ENCODE measurements around the gene CARD9. TPM values are rescaled to one million over a fixed set of nuclear protein-coding genes. Genes with fewer than 3 reads are reported as not detected.

CARD9 gene
- total and polyA plus RNA-seq, 2 of the 4 experiments (the other 2 are of a cell fraction) = 0.36 to 1.9 TPM

- peak overlapping the region in 1 of 2 experiments; percentile 76; a peak in 1 of 4 replicates for H4K8ac ChIP-seq (ENCODE audit: low read depth in 2 of 2, low read length in 2 of 2)
- 1% methylated on average over 30 of the region's 71 CpGs; no CpG with 5 or more reads in 1 of the 2 experiments for WGBS, 2 experiments (ENCODE audit: extremely low coverage in 2 of 2, insufficient read length in 1 of 2)
- peaks cover 12% of the 10 kb centered on the region for H3K4me1 ChIP-seq (ENCODE audit: control insufficient read depth, insufficient read depth, low read length)
- dilution Hi-C loops (cut with HindIII; ENCODE audit: low sequenced_read_pairs, unreplicated experiment) (no loop called here), in situ Hi-C loops (cut with MboI; ENCODE audit: low sequenced_read_pairs) (no loop called here), intact Hi-C loops (cut with micrococcal nuclease) (no loop called here)
- no TSS peak for BruUV-seq (replicated peaks)
- CTCF ChIA-PET = interaction anchor here (0.8 to 1.0 kb wide), 2 partner anchors 46 to 97 kb away, joined by 3 to 5 read pairs; partner anchors contain the start of gene DNLZ
- peak overlapping the region; percentile 98 for H2AK9ac ChIP-seq (replicated peaks; ENCODE audit: low read depth, low read length, poor library complexity)
- H2BK120ac ChIP-seq (ENCODE audit: low read depth, low read length) = no peak overlapping the region
- ATAC-seq (ENCODE audit: low read depth) = peak; percentile 58
- H3K27ac ChIP-seq (ENCODE audit: insufficient read depth, low read length) = peak overlapping the region; percentile 74
- H2AFZ ChIP-seq (replicated peaks; ENCODE audit: low read length, poor library complexity) = peak overlapping the region; percentile 91
- H3K4me3 ChIP-seq (ENCODE audit: insufficient read depth, low read depth, low read length) = peak overlapping the region; percentile 88
- H3K9me3 ChIP-seq (ENCODE audit: control insufficient read depth, insufficient read depth, low read length) = no peaks in the 10 kb centered on the region
- H3K56ac ChIP-seq (ENCODE audit: extremely low read depth, insufficient read depth, low read length) = peak overlapping the region; percentile 67
- peaks cover 8% of the 10 kb centered on the region; the same call in 1 of the 2 replicates for H3K9me1 ChIP-seq (ENCODE audit: insufficient read depth, low read length)
- DNase-seq = peak; percentile 22
- no peak overlapping the region for H4K5ac ChIP-seq (ENCODE audit: low read depth, low read length)
- peak overlapping the region; percentile 55; the same call in 1 of the 2 replicates for H3K23ac ChIP-seq (ENCODE audit: low read depth, low read length)
- peaks cover 19 to 61% of the 10 kb centered on the region in 2 experiments for H3K79me1 ChIP-seq (ENCODE audit: low read depth in 1 of 2, low read length in 2 of 2)
- peaks cover 43% of the 10 kb centered on the region for H3K36me3 ChIP-seq (ENCODE audit: control insufficient read depth, insufficient read depth, low read length)
- H3K18ac ChIP-seq (ENCODE audit: low read depth, low read length) = no peak overlapping the region
- H3K14ac ChIP-seq (replicated peaks; ENCODE audit: low read depth, low read length) = peak overlapping the region; percentile 20
- peak overlapping the region; percentile 82 for H2AK5ac ChIP-seq (ENCODE audit: low read depth, low read length)
- H4K91ac ChIP-seq (ENCODE audit: insufficient read depth, low read depth, low read length) = peak overlapping the region; percentile 57
- H4K20me1 ChIP-seq (ENCODE audit: insufficient read depth, low read length) = peaks cover 36% of the 10 kb centered on the region
- H2BK15ac ChIP-seq (ENCODE audit: low read depth, low read length) = no peak overlapping the region
- H3K9ac ChIP-seq (ENCODE audit: low read depth, low read length) = peak overlapping the region; percentile 79
- H3K4ac ChIP-seq (ENCODE audit: low read depth, low read length) = peak overlapping the region; percentile 82
- H2BK5ac ChIP-seq (ENCODE audit: low read depth, low read length, poor library complexity, severe bottlenecking) = peak overlapping the region; percentile 59
- POLR2A ChIA-PET (ENCODE audit: unreplicated experiment) = no interaction called here
- no peaks in the 10 kb centered on the region for H3K27me3 ChIP-seq (ENCODE audit: control insufficient read depth, insufficient read depth, low read length)
- peak overlapping the region; percentile 87 for H3K4me2 ChIP-seq (ENCODE audit: low read depth, low read length)
- no peak overlapping the region for H2BK20ac ChIP-seq (ENCODE audit: low read depth, low read length)
- TF ChIP-seq MAFK (IDR thresholded peaks at IDR 0.05; ENCODE audit: low read depth, low read length) = no peak
- no peak for TF ChIP-seq RAD21 (IDR thresholded peaks at IDR 0.05; ENCODE audit: low read length)
- no peak for TF ChIP-seq CEBPB (IDR thresholded peaks at IDR 0.05; ENCODE audit: low read depth, low read length)
- peak; percentile 60 for TF ChIP-seq POLR2A (IDR thresholded peaks at IDR 0.05; ENCODE audit: low read depth, low read length)
- no peak for TF ChIP-seq RCOR1 (IDR thresholded peaks at IDR 0.05; ENCODE audit: insufficient replicate concordance, low read length)
- 0 out of 2 replicates have a peak, but pooled peaks have one; percentile 34 for TF ChIP-seq BHLHE40 (IDR thresholded peaks at IDR 0.05; ENCODE audit: low read depth, low read length)
- no peak for TF ChIP-seq SMC3 (IDR thresholded peaks at IDR 0.05; ENCODE audit: low read depth, low read length)
- TF ChIP-seq ELK1 (IDR thresholded peaks at IDR 0.05; ENCODE audit: borderline replicate concordance, low read depth, low read length) = no peak
- TF ChIP-seq MXI1 (IDR thresholded peaks at IDR 0.05; ENCODE audit: borderline replicate concordance, low read depth, low read length) = peak; percentile 97
- TF ChIP-seq USF2 (IDR thresholded peaks at IDR 0.05; ENCODE audit: low read depth, low read length) = peak; percentile 56; the same call in 1 of the 2 replicates
- TF ChIP-seq CTCF (conservative IDR thresholded peaks at IDR 0.05; ENCODE audit: low read depth, low read length) = no peak
- no peak for TF ChIP-seq NFE2L2 (IDR thresholded peaks at IDR 0.05; ENCODE audit: low read depth, low read length)
- no peak for TF ChIP-seq FOS (IDR thresholded peaks at IDR 0.05; ENCODE audit: low read depth, low read length)
- no peak for TF ChIP-seq CHD1 (IDR thresholded peaks at IDR 0.05; ENCODE audit: low read depth, low read length)
Measured at GRCh38 chr9:136409557-136410455, 36.3 kb upstream of the CARD9 start.

Data from IMR-90 (cell line).